ENCODE results near the gene B4GALNT4.
"Not testable (repeated sequence)": the region's sequence is repeated elsewhere in the genome, so short reads cannot be mapped to it uniquely, and the experiment has no call there.

The B4GALNT4 gene, protein sequence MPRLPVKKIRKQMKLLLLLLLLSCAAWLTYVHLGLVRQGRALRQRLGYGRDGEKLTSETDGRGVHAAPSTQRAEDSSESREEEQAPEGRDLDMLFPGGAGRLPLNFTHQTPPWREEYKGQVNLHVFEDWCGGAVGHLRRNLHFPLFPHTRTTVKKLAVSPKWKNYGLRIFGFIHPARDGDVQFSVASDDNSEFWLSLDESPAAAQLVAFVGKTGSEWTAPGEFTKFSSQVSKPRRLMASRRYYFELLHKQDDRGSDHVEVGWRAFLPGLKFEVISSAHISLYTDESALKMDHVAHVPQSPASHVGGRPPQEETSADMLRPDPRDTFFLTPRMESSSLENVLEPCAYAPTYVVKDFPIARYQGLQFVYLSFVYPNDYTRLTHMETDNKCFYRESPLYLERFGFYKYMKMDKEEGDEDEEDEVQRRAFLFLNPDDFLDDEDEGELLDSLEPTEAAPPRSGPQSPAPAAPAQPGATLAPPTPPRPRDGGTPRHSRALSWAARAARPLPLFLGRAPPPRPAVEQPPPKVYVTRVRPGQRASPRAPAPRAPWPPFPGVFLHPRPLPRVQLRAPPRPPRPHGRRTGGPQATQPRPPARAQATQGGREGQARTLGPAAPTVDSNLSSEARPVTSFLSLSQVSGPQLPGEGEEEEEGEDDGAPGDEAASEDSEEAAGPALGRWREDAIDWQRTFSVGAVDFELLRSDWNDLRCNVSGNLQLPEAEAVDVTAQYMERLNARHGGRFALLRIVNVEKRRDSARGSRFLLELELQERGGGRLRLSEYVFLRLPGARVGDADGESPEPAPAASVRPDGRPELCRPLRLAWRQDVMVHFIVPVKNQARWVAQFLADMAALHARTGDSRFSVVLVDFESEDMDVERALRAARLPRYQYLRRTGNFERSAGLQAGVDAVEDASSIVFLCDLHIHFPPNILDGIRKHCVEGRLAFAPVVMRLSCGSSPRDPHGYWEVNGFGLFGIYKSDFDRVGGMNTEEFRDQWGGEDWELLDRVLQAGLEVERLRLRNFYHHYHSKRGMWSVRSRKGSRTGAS

DNA sequence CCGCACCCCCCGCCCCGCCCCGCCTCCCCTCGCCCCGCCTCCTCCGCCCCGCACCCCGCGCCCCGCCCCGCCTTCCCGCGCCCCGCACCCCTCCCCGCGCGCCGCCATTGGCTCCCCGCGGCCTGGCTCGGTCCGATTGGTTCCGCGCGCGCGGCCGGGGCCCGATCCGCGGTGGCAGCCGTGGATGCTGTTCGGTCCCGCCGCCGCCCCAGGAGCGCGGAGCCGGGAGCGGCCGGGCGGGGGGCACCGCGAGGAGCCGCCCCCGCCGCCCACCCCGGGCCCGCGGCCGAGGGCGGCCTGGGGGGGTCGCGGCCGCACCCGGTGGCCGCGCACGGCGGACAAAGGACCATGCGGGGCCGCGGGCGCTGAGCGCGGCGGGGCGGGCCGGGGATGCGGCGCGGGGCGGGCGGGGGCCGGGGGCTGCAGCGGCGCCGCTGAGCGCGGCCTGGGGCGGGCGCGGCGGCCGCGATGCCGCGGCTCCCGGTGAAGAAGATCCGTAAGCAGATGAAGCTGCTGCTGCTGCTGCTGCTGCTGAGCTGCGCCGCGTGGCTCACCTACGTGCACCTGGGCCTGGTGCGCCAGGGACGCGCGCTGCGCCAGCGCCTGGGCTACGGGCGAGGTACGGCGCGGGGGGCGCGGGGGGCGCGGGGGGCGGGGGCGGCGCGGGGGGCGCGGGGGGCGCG lies at the start of gene B4GALNT4:
B4GALNT4 (plus strand) TSS at position 164 of the 683 bp plus-strand sequence; CDS start at position 469, 305 bp downstream.
- peak; percentile 48 for DNase-seq

GRCh38 chr11:319888-320273 lies 49.4 kb upstream of the B4GALNT4 start:
- not testable (repeated sequence) for DNase-seq

DNA sequence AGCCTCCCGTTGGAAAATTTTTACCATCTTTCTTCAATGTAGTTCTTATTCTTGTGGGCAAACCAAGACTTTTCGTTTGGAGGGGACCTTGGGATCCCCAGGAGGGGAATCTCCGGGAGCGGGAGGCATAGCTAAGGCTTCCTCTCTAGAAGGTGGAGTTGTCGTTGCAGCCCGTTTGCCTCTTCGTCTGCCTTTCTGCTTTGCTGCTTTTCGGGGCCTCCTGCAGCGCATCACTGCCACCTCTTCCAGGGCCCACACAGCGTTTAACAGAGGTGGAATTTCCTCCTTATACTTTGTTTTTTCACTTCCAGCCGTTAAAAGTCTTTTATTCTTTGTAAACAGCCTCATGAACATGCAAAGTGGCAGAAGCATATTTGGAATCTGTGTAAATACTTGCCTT lies 45.1 kb upstream of the B4GALNT4 start:
- no peak for DNase-seq

GRCh38 chr11:324593-325517 lies 44.4 kb upstream of the B4GALNT4 start:
- DNase-seq = not testable (repeated sequence)

GRCh38 chr11:325796-326591 lies 43.3 kb upstream of the B4GALNT4 start:
- DNase-seq = no peak

- DNase-seq = no peak
These were observed 42.8 kb upstream of the B4GALNT4 start for GRCh38 chr11:326592-326841.

- DNase-seq = peak; percentile 81
These were observed 42.3 kb upstream of the B4GALNT4 start for GRCh38 chr11:326842-327580.

DNA sequence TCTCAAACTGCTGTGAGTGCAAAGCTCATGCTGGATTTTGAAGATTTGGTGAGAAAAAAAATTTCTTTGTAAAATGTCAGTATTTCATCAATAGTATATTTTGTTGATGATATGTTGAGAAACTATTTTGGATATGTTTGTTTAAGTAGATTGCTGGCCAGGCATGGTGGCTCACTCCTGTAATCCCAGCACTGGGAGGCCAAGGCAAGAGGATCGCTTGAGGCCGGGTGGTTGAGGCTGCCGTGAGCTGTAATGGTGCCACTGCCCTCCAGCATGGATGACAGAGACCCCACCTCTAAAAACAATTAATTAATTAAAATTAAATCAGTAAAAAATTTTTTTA lies 41.7 kb upstream of the B4GALNT4 start:
- no peak for DNase-seq

DNA sequence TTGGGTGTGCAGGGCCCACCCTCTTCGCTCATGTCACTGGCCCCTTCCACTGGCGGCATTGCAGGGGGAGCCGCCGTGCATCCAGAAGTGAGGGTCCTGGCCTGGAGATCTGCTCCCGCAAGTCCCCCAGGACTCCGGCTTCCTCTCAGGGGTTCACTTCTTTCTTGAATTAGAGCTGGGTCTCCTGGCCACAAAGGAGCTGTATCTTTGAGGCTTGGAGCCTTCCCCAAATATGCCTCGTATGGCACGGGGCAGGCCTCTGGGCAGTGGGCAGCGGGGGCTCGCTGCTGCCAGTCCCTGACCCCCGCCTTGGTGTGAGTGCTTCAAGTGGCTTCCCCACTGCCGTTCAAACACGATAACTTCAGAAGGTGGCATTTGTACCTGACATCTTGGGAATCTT lies 41.3 kb upstream of the B4GALNT4 start:
- DNase-seq = no peak

- not testable (repeated sequence) for DNase-seq
These were observed 40.7 kb upstream of the B4GALNT4 start for GRCh38 chr11:328516-329100.

DNA sequence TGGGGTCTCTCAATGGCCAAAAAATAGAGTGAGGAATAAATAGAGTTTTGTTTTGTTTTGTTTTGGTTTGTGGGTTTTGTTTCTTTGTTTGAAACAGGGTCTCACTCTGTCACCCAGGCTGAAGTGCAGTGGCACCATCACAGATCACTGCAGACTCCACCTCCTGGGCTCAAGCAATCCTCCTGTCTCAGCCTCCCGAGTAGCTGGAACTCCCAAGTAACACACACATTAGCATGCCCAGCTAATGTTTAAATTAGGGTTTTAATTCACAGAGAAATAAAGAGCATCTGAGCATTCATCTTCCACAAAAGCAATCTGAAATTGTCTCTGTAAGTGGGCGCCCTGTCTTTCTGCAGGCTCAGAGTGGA lies 39.4 kb upstream of the B4GALNT4 start:
- DNase-seq = no peak

GRCh38 chr11:330307-330693 lies 39.0 kb upstream of the B4GALNT4 start:
- DNase-seq = no peak

- no peak for DNase-seq
These were observed 38.5 kb upstream of the B4GALNT4 start for GRCh38 chr11:330694-331357.

DNA sequence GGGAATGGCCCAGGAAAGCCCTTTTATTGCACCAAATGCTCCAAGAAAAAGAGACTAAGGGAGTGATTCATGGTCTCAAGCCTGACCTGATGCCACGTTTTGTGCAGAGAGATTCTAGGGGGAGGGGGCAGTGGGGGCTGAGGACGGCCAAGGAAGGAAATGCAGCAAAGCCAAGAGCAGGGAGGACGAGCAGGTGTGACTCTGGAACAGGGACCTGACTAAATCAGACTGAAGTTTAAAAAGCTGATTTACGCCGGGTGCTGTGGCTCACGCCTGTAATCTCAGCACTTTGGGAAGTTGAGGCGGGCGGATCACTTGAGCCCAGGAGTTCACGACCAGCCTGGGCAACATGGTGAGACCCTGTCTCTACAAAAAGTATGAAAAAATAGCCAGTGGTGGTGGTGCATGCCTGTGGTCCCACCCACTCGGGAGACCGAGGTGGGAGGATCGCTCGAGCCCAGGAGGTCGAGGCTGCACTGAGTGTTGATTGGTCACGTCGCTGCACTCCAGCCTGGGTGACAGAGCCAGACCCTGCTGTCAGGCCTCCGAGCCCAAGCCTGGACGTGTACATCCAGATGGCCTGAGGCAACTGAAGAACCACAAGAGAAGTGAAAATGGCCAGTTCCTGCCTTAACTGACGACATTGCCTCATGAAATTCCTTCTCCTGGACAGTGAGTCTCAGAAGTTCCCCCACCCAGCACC lies 37.8 kb upstream of the B4GALNT4 start:
- DNase-seq = no peak

DNA sequence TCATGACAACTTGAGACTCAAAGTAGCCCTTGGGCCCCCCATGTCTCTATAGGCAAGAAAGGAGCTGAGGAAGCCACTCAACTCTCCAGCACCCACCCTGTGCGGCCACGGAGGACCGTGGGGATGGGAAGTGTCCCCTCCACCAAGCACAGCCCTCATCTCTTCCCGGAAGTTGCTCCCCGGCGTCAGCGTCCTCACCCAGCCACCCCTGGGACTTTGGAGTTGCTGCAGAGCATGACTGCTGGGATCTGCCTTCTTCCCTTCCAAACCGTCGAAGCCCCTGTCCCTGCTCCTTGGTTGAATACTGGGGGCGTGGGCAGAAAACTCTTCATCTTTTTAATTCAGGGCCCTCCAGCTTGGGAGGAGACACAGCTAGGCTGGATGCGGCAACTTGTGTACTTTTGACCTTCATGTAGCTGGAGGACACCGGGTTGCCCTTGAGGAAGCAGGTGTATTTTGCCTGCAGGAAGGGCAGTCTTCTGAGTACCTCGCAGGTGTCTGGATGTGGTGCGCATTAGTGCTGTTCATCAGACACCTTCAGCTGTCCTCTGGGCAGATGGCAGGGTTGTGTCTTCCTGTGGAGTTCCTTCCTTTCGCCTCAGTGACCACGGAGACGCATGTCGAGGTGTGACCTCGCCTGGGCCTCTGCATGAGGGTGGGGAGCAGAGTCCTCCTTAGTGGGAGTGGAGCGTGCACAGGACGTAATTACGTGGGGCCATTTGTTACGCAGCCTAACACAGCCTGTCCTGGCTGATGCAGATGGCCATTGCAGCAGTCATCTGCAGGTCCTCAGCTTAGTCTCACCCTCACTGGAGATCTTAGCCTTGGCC lies 36.4 kb upstream of the B4GALNT4 start:
- DNase-seq = no peak

- DNase-seq = not testable (repeated sequence)
These were observed 35.6 kb upstream of the B4GALNT4 start for GRCh38 chr11:333616-334263.

DNA sequence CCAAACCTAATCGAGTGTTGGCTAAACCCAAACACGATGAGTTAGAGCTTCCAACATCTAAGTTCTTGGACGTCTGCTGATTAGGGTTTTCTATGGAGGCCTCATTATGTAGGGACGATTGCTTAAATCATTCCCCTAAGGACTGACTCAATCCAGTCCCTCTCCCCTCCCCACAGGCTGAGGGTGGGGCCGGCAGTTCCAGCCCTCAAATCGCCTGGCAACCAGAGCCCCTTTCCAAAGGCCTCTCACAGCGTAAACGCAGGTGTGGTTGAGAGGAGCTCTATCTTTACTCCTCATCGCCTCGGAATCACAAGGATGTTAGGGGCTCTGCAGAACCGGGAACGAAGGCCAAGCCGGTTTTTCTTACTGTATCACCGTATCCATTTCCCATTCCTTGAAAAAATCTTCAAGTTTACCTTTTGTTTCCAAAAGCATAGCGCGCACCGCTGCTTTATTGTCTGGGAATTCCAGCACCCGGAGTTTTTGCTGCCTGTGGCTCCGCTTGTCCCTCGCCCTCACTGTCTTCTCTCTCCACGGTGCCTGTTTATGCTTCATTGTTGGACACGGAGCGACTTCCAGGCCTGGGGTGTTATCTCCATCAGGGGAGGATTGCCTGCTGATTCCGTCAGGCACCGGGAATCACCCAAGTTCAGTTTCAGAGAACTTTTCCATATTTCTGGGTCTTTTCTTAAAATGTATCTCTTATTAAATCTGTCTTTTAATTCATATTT lies 34.9 kb upstream of the B4GALNT4 start:
- no peak for DNase-seq
